OCI-LY1 (cell line): ENCODE data around the gene NECTIN3.

Source experiments
- H2AFZ ChIP-seq: fragments of 200-600 bp; sonication (generic), shearing (Covaris generic); 2 replicates; pipeline ENCODE4 v1.6.0; 2014; ENCODE audit warnings: antibody characterized with exemption, mild to moderate bottlenecking, low read length
- H3F3A ChIP-seq: fragments of 200-600 bp; sonication (generic), shearing (Covaris generic); 2 replicates; pipeline ENCODE4 v1.6.0; 2014; ENCODE audit warnings: mild to moderate bottlenecking, antibody characterized with exemption, low read length, moderate library complexity; ENCODE audit not compliant: insufficient read depth
- H3K27ac ChIP-seq: fragments of 200-600 bp; sonication (generic); 2 replicates; pipeline ENCODE4 v1.5.1; 2014; ENCODE audit warnings: low read length, mixed run types, mild to moderate bottlenecking, low read depth; ENCODE audit not compliant: poor library complexity, severe bottlenecking
- H3K27me3 ChIP-seq: fragments of 200-600 bp; sonication (generic); 2 replicates; pipeline ENCODE4 v1.6.0; 2014; ENCODE audit warnings: antibody characterized with exemption, mild to moderate bottlenecking, low read length, moderate library complexity; ENCODE audit not compliant: insufficient read depth
- H3K36me3 ChIP-seq: fragments of 200-600 bp; sonication (generic); 2 replicates; pipeline ENCODE4 v1.6.1; 2014; ENCODE audit warnings: mild to moderate bottlenecking, antibody characterized with exemption, low read length, moderate library complexity, mixed read lengths; ENCODE audit not compliant: insufficient read depth
- H3K4me1 ChIP-seq: fragments of 200-600 bp; sonication (generic); 2 replicates; pipeline ENCODE4 v1.5.1; 2014; ENCODE audit warnings: mild to moderate bottlenecking, low read length, moderate library complexity; ENCODE audit not compliant: insufficient read depth, severe bottlenecking
- H3K4me2 ChIP-seq: fragments of 200-600 bp; sonication (generic), shearing (Covaris generic); 2 replicates; pipeline ENCODE4 v1.6.1; 2014; ENCODE audit warnings: low read length
- H3K4me3 ChIP-seq: fragments of 200-600 bp; sonication (generic); 2 replicates; pipeline ENCODE4 v1.5.1; 2014; ENCODE audit warnings: low read length, low read depth, mild to moderate bottlenecking, mixed read lengths; ENCODE audit not compliant: poor library complexity, severe bottlenecking
- H3K79me2 ChIP-seq: fragments of 200-600 bp; shearing (Covaris generic); 2 replicates; pipeline ENCODE4 v1.6.1; 2016; ENCODE audit warnings: mixed run types, low read length, mixed read lengths; ENCODE audit not compliant: insufficient read depth
- H3K9ac ChIP-seq: fragments of 200-600 bp; sonication (generic), shearing (Covaris generic); 2 replicates; pipeline ENCODE4 v1.6.1; 2014; ENCODE audit warnings: mild to moderate bottlenecking, low read length, mixed read lengths
- H3K9me2 ChIP-seq: fragments of 200-600 bp; sonication (generic), shearing (Covaris generic); 2 replicates; pipeline ENCODE4 v1.6.1; 2014; ENCODE audit warnings: low read depth, mild to moderate bottlenecking, low read length, mixed read lengths
- H3K9me3 ChIP-seq: fragments of 200-600 bp; shearing (Covaris generic); 2 replicates; pipeline ENCODE4 v1.6.1; 2014; ENCODE audit warnings: low read length, mixed read lengths
- H4K20me1 ChIP-seq: fragments of 200-600 bp; sonication (generic), shearing (Covaris generic); 2 replicates; pipeline ENCODE4 v1.6.0; 2016; ENCODE audit warnings: mild to moderate bottlenecking, low read length; ENCODE audit not compliant: insufficient read depth
- CTCF ChIP-seq: fragments of 200-600 bp; sonication (generic), shearing (Covaris generic); IDR thresholded peaks from 2 replicates; pipeline ENCODE4 v1.5.1; 2017; ENCODE audit warnings: mild to moderate bottlenecking, antibody characterized with exemption, low read length, moderate library complexity, mixed read lengths
- EZH2 ChIP-seq: fragments of 200-600 bp; sonication (generic), shearing (Covaris generic); IDR thresholded peaks from 2 replicates; pipeline ENCODE4 v1.8.0; 2017; ENCODE audit warnings: borderline replicate concordance, mixed run types, mild to moderate bottlenecking, antibody characterized with exemption, low read length, moderate library complexity, mixed read lengths

NECTIN3 gene

GRCh38 chr3:111047042-111047441 lies 24.6 kb upstream of the NECTIN3 start:
- no peak for TF ChIP-seq CTCF
- no peak for TF ChIP-seq EZH2
- H3K79me2 ChIP-seq = no peaks in the 10 kb centered on the region
- H3F3A ChIP-seq = no peaks in the 10 kb centered on the region
- no peaks in the 10 kb centered on the region for H3K9me2 ChIP-seq
- H3K27ac ChIP-seq = no peak overlapping the region
- no peaks in the 10 kb centered on the region for H3K9me3 ChIP-seq
- H4K20me1 ChIP-seq = no peaks in the 10 kb centered on the region
- no peak overlapping the region for H2AFZ ChIP-seq
- H3K4me2 ChIP-seq = no peak overlapping the region
- H3K4me1 ChIP-seq = no peaks in the 10 kb centered on the region
- no peak overlapping the region for H3K9ac ChIP-seq
- no peak overlapping the region for H3K4me3 ChIP-seq
- H3K36me3 ChIP-seq = no peaks in the 10 kb centered on the region
- no peaks in the 10 kb centered on the region for H3K27me3 ChIP-seq

- Histone ChIP-seq H3F3A (no peaks in the 10 kb centered on the region), H3K4me1 (no peaks in the 10 kb centered on the region), H3K9me3 (no peaks in the 10 kb centered on the region), H3K4me3 (no peak overlapping the region), H3K27ac (no peak overlapping the region), H2AFZ (no peak overlapping the region), H3K79me2 (no peaks in the 10 kb centered on the region), H4K20me1 (no peaks in the 10 kb centered on the region), H3K9ac (no peak overlapping the region), H3K27me3 (no peaks in the 10 kb centered on the region), H3K9me2 (no peaks in the 10 kb centered on the region), H3K4me2 (no peak overlapping the region), H3K36me3 (no peaks in the 10 kb centered on the region)
- no peak for TF ChIP-seq EZH2
- no peak for TF ChIP-seq CTCF
Measured at GRCh38 chr3:111047812-111048435, 23.7 kb upstream of the NECTIN3 start.

- no peaks in the 10 kb centered on the region for H3F3A ChIP-seq
- no peak overlapping the region for H2AFZ ChIP-seq
- H3K27ac ChIP-seq = no peak overlapping the region
- no peak overlapping the region for H3K9ac ChIP-seq
- H3K79me2 ChIP-seq = no peaks in the 10 kb centered on the region
- no peaks in the 10 kb centered on the region for H3K9me2 ChIP-seq
- H3K36me3 ChIP-seq = no peaks in the 10 kb centered on the region
- no peaks in the 10 kb centered on the region for H3K9me3 ChIP-seq
- no peaks in the 10 kb centered on the region for H3K27me3 ChIP-seq
- H3K4me3 ChIP-seq = no peak overlapping the region
- H3K4me1 ChIP-seq = no peaks in the 10 kb centered on the region
- H4K20me1 ChIP-seq = no peaks in the 10 kb centered on the region
- no peak overlapping the region for H3K4me2 ChIP-seq
- TF ChIP-seq EZH2 (no peak), CTCF (no peak)
Measured at GRCh38 chr3:111051354-111051753, 20.3 kb upstream of the NECTIN3 start.
